HEK293T (cell line): ENCODE data around the gene CHD6.

Experiments
- CTCF ChIA-PET: fragments of 350-600 bp; formaldehyde crosslinking; extraction: SDS; loops from one replicate; lab custom pipeline; 2021; ENCODE audit warnings: antibody characterized with exemption, inconsistent platforms; lab: Yijun Ruan, JAX
- POLR2A ChIA-PET: fragments of 350-600 bp; formaldehyde crosslinking; extraction: SDS; loops from one replicate; lab custom pipeline; 2020; ENCODE audit warnings: antibody characterized with exemption, inconsistent platforms; lab: Yijun Ruan, JAX
- DNase-seq: peaks from one replicate; pipeline ENCODE4 v3.0.0; 2012; ENCODE audit warnings: mixed read lengths; ENCODE audit errors: extremely low spot score
- ARNT ChIP-seq: fragments of 450-650 bp; IDR thresholded peaks from 2 replicates; pipeline ENCODE4 v1.6.1; 2017; ENCODE audit warnings: mild to moderate bottlenecking
- BHLHE40 ChIP-seq: fragments of 450-650 bp; IDR thresholded peaks from 2 replicates; pipeline ENCODE4 v1.6.1; 2016; ENCODE audit warnings: mild to moderate bottlenecking, moderate library complexity, borderline replicate concordance
- CTBP1 ChIP-seq: fragments of 450-650 bp; IDR thresholded peaks from 2 replicates; pipeline ENCODE4 v1.6.1; 2016; ENCODE audit warnings: borderline replicate concordance
- ELF4 ChIP-seq: fragments of 450-650 bp; IDR thresholded peaks from 2 replicates; pipeline ENCODE4 v1.6.1; 2017; ENCODE audit warnings: antibody characterized with exemption
- FOXA1 ChIP-seq: fragments of 450-650 bp; IDR thresholded peaks from 2 replicates; pipeline ENCODE4 v1.6.1; 2016; ENCODE audit warnings: mild to moderate bottlenecking
- FOXK2 ChIP-seq: fragments of 450-650 bp; IDR thresholded peaks from 2 replicates; pipeline ENCODE4 v1.6.1; 2016; ENCODE audit warnings: mild to moderate bottlenecking
- FOXM1 ChIP-seq: fragments of 450-650 bp; IDR thresholded peaks from 2 replicates; pipeline ENCODE4 v1.6.1; 2017; ENCODE audit warnings: mild to moderate bottlenecking, borderline replicate concordance
- HDGF ChIP-seq: fragments of 450-650 bp; IDR thresholded peaks from 2 replicates; pipeline ENCODE4 v1.6.1; 2017; ENCODE audit warnings: antibody characterized with exemption, borderline replicate concordance
- L3MBTL2 ChIP-seq: fragments of 450-650 bp; conservative IDR thresholded peaks from 2 replicates; pipeline ENCODE4 v1.6.1; 2016; ENCODE audit warnings: mild to moderate bottlenecking
- LEF1 ChIP-seq: fragments of 450-650 bp; IDR thresholded peaks from 2 replicates; pipeline ENCODE4 v1.6.1; 2017; ENCODE audit warnings: mild to moderate bottlenecking, borderline replicate concordance
- NFRKB ChIP-seq: fragments of 450-650 bp; IDR thresholded peaks from 2 replicates; pipeline ENCODE4 v1.6.1; 2016; ENCODE audit warnings: mild to moderate bottlenecking, moderate library complexity
- PKNOX1 ChIP-seq: fragments of 450-650 bp; IDR thresholded peaks from 2 replicates; pipeline ENCODE4 v1.6.1; 2016
- SP1 ChIP-seq: fragments of 450-650 bp; IDR thresholded peaks from 2 replicates; pipeline ENCODE4 v1.6.1; 2017
- SUZ12 ChIP-seq: fragments of 450-650 bp; IDR thresholded peaks from 2 replicates; pipeline ENCODE4 v1.6.1; 2016; ENCODE audit warnings: mild to moderate bottlenecking
- TARDBP ChIP-seq: fragments of 450-650 bp; IDR thresholded peaks from 2 replicates; pipeline ENCODE4 v1.6.1; 2016
- ZNF384 ChIP-seq: fragments of 450-650 bp; IDR thresholded peaks from 2 replicates; pipeline ENCODE4 v1.6.1; 2016

The CHD6 gene

GRCh38 chr20:41600926-41601631, 17.1 kb downstream of the CHD6 start:
- CTCF ChIA-PET: no interaction called here
- POLR2A ChIA-PET: no interaction called here
- DNase-seq: no peak
- no peak for TF ChIP-seq L3MBTL2
- no peak for TF ChIP-seq FOXK2
- no peak for TF ChIP-seq SUZ12
- no peak for TF ChIP-seq FOXA1
- TF ChIP-seq PKNOX1: no peak
- no peak for TF ChIP-seq ZNF384
- TF ChIP-seq SP1: no peak
- TF ChIP-seq TARDBP: no peak
- TF ChIP-seq CTBP1: no peak
- no peak for TF ChIP-seq ELF4
- TF ChIP-seq LEF1: no peak
- TF ChIP-seq HDGF: no peak
- no peak for TF ChIP-seq ARNT
- TF ChIP-seq BHLHE40: no peak
- no peak for TF ChIP-seq NFRKB
- no peak for TF ChIP-seq FOXM1

GRCh38 chr20:41599699-41600104, 18.5 kb downstream of the CHD6 start:
- DNase-seq: no peak
- ChIA-PET CTCF (no interaction called here), POLR2A (no interaction called here)
- TF ChIP-seq FOXK2 (no peak), L3MBTL2 (no peak), HDGF (no peak), BHLHE40 (no peak), ZNF384 (no peak), TARDBP (no peak), SP1 (no peak), FOXA1 (no peak)

- TF ChIP-seq FOXM1: no peak
- TF ChIP-seq L3MBTL2: no peak
- TF ChIP-seq SP1: no peak
- no peak for TF ChIP-seq FOXA1
- no peak for TF ChIP-seq HDGF
- DNase-seq: no peak
- POLR2A ChIA-PET: no interaction called here
- CTCF ChIA-PET: no interaction called here
These were observed 19.5 kb downstream of the CHD6 start for GRCh38 chr20:41598719-41599118.

- ChIA-PET CTCF (no interaction called here), POLR2A (no interaction called here)
- TF ChIP-seq L3MBTL2 (no peak), CTBP1 (no peak), FOXA1 (no peak), SP1 (no peak), ZNF384 (no peak), LEF1 (no peak), FOXM1 (no peak), TARDBP (no peak), ARNT (no peak), PKNOX1 (no peak), FOXK2 (no peak), SUZ12 (no peak), BHLHE40 (no peak), HDGF (no peak), NFRKB (no peak), ELF4 (no peak)
- DNase-seq: no peak
These were observed 23.5 kb downstream of the CHD6 start for GRCh38 chr20:41594514-41595322.

- DNase-seq: no peak
- POLR2A ChIA-PET: no interaction called here
- CTCF ChIA-PET: no interaction called here
- TF ChIP-seq HDGF (no peak), ELF4 (no peak), NFRKB (no peak), SP1 (no peak), PKNOX1 (no peak), L3MBTL2 (no peak), FOXM1 (no peak), TARDBP (no peak)
These were observed 25.5 kb downstream of the CHD6 start for GRCh38 chr20:41592516-41593216.

- ChIA-PET POLR2A (no interaction called here), CTCF (no interaction called here)
- DNase-seq: no peak
- no peak for TF ChIP-seq BHLHE40
- TF ChIP-seq ZNF384: no peak
- TF ChIP-seq ARNT: no peak
- TF ChIP-seq SUZ12: no peak
- TF ChIP-seq L3MBTL2: no peak
- TF ChIP-seq NFRKB: no peak
- no peak for TF ChIP-seq TARDBP
- TF ChIP-seq FOXK2: no peak
- no peak for TF ChIP-seq FOXA1
- TF ChIP-seq SP1: no peak
- TF ChIP-seq CTBP1: no peak
- TF ChIP-seq PKNOX1: no peak
- no peak for TF ChIP-seq LEF1
- TF ChIP-seq FOXM1: no peak
These were observed 30.2 kb downstream of the CHD6 start for GRCh38 chr20:41587956-41588355.
